ENCODE results near the gene KIF26B. TPM values are rescaled to one million over a fixed set of nuclear protein-coding genes. Genes with fewer than 3 reads are reported as not detected.

Gene KIF26B
- total RNA-seq, 2 experiments from 2014 or later: not detected

GRCh38 chr1:245459621-245460020, 304.8 kb downstream of the KIF26B start:
- Mint-ChIP-seq H3K27me3 (peaks cover 2% of the 10 kb centered on the region), H3K4me3 (no peak overlapping the region), H3K4me1 (no peaks in the 10 kb centered on the region), H3K9me3 (no peaks in the 10 kb centered on the region), H3K36me3 (ENCODE audit: low read depth) (no peaks in the 10 kb centered on the region), H3K27ac (no peak overlapping the region)
- DNase-seq: no peak
- POLR2A ChIA-PET: interaction anchor here (0.6 kb wide), 1 partner anchor 514 kb away, joined by 9 read pairs; no protein-coding TSS in a partner anchor
- CTCF ChIA-PET: interaction anchor here (0.6 to 0.8 kb wide), 2 partner anchors 10 to 1038 kb away, joined by 4 read pairs; no protein-coding TSS in a partner anchor

GRCh38 chr1:245461681-245462080, 306.9 kb downstream of the KIF26B start:
- Mint-ChIP-seq H3K36me3 (ENCODE audit: low read depth) (no peaks in the 10 kb centered on the region), H3K27ac (no peak overlapping the region), H3K9me3 (no peaks in the 10 kb centered on the region), H3K27me3 (peaks cover 2% of the 10 kb centered on the region), H3K4me1 (no peaks in the 10 kb centered on the region), H3K4me3 (no peak overlapping the region)
- no peak for DNase-seq
- ChIA-PET POLR2A (no interaction called here), CTCF (no interaction called here)

DNA sequence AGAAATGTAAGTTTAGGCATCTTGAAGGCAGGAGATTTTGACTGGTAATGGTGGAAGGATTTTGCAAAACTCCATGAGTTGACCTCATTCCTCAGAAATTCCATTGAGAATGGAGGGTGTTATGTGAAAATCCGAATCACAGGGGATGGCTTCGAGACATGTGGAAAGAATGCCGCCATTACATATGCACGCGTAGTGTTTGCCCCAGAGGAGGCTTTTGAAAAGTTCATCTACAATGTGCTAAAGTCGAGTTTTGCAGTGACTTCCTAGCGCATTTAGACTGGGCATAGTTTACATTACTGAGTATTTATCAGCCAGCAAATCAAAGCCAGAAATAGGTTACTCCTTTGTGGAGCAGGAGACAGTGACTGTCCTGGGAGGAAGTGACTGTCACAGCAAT, 307.4 kb downstream of the KIF26B start:
- no peaks in the 10 kb centered on the region for H3K4me1 Mint-ChIP-seq
- ChIA-PET POLR2A (no interaction called here), CTCF (no interaction called here)
- H3K27ac Mint-ChIP-seq: no peak overlapping the region
- no peak for DNase-seq
- no peaks in the 10 kb centered on the region for H3K9me3 Mint-ChIP-seq
- H3K27me3 Mint-ChIP-seq: peaks cover under 1% of the 10 kb centered on the region
- no peak overlapping the region for H3K4me3 Mint-ChIP-seq
- no peaks in the 10 kb centered on the region for H3K36me3 Mint-ChIP-seq (ENCODE audit: low read depth)

GRCh38 chr1:245463392-245464165, 308.8 kb downstream of the KIF26B start:
- H3K9me3 Mint-ChIP-seq: no peaks in the 10 kb centered on the region
- no peak for DNase-seq
- H3K36me3 Mint-ChIP-seq (ENCODE audit: low read depth): no peaks in the 10 kb centered on the region
- ChIA-PET POLR2A (no interaction called here), CTCF (no interaction called here)
- no peak overlapping the region for H3K4me3 Mint-ChIP-seq
- H3K4me1 Mint-ChIP-seq: no peaks in the 10 kb centered on the region
- H3K27ac Mint-ChIP-seq: no peak overlapping the region
- no peaks in the 10 kb centered on the region for H3K27me3 Mint-ChIP-seq

GRCh38 chr1:245464290-245464689, 309.5 kb downstream of the KIF26B start:
- ChIA-PET POLR2A (no interaction called here), CTCF (no interaction called here)
- no peak for DNase-seq

GRCh38 chr1:245465666-245466065, 310.9 kb downstream of the KIF26B start:
- Mint-ChIP-seq H3K27ac (no peak overlapping the region), H3K9me3 (no peaks in the 10 kb centered on the region), H3K36me3 (ENCODE audit: low read depth) (no peaks in the 10 kb centered on the region), H3K27me3 (no peaks in the 10 kb centered on the region), H3K4me1 (no peaks in the 10 kb centered on the region), H3K4me3 (no peak overlapping the region)
- ChIA-PET POLR2A (no interaction called here), CTCF (no interaction called here)
- DNase-seq: no peak

More at GRCh38 chr1:245464290-245464689, 309.5 kb downstream of the KIF26B start:
- Mint-ChIP-seq H3K9me3 (no peaks in the 10 kb centered on the region), H3K36me3 (ENCODE audit: low read depth) (no peaks in the 10 kb centered on the region), H3K4me3 (no peak overlapping the region), H3K4me1 (no peaks in the 10 kb centered on the region), H3K27ac (no peak overlapping the region), H3K27me3 (no peaks in the 10 kb centered on the region)

GRCh38 chr1:245466261-245466660, 311.5 kb downstream of the KIF26B start:
- no peak for DNase-seq
- H3K36me3 Mint-ChIP-seq (ENCODE audit: low read depth): no peaks in the 10 kb centered on the region
- CTCF ChIA-PET: no interaction called here
- POLR2A ChIA-PET: no interaction called here
- H3K27me3 Mint-ChIP-seq: no peaks in the 10 kb centered on the region
- H3K4me3 Mint-ChIP-seq: no peak overlapping the region
- no peaks in the 10 kb centered on the region for H3K4me1 Mint-ChIP-seq
- no peaks in the 10 kb centered on the region for H3K9me3 Mint-ChIP-seq
- H3K27ac Mint-ChIP-seq: no peak overlapping the region

DNA sequence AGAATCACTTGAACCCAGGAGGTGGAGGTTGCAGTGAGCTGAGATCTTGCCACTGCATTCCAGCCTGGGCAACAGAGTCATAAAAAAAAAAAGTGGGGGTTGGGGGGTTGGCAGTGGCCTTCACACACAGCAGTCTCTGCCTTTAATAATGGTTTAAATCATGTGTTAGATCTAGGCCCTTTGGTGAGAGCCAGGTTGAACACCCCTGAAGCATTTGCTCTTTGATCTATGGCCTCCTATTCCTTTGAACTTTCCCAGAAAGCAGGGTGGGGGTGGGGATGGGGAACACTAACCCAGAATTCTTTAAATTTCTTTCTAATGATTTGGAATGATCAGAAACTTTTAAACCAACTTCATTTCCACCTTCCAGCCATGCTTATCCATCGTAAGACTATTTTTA, 313.0 kb downstream of the KIF26B start:
- H3K36me3 Mint-ChIP-seq (ENCODE audit: low read depth): no peaks in the 10 kb centered on the region
- no peak overlapping the region for H3K4me3 Mint-ChIP-seq
- no peaks in the 10 kb centered on the region for H3K4me1 Mint-ChIP-seq
- no peaks in the 10 kb centered on the region for H3K27me3 Mint-ChIP-seq
- DNase-seq: no peak
- no peaks in the 10 kb centered on the region for H3K9me3 Mint-ChIP-seq
- ChIA-PET POLR2A (no interaction called here), CTCF (no interaction called here)
- no peak overlapping the region for H3K27ac Mint-ChIP-seq

GRCh38 chr1:245469006-245469405, 314.2 kb downstream of the KIF26B start:
- H3K27me3 Mint-ChIP-seq: no peaks in the 10 kb centered on the region
- POLR2A ChIA-PET: no interaction called here
- H3K9me3 Mint-ChIP-seq: no peaks in the 10 kb centered on the region
- H3K4me3 Mint-ChIP-seq: no peak overlapping the region
- H3K4me1 Mint-ChIP-seq: no peaks in the 10 kb centered on the region
- CTCF ChIA-PET: no interaction called here
- no peak overlapping the region for H3K27ac Mint-ChIP-seq
- H3K36me3 Mint-ChIP-seq (ENCODE audit: low read depth): no peaks in the 10 kb centered on the region
- no peak for DNase-seq

- no peaks in the 10 kb centered on the region for H3K4me1 Mint-ChIP-seq
- H3K4me3 Mint-ChIP-seq: no peak overlapping the region
- H3K27me3 Mint-ChIP-seq: no peaks in the 10 kb centered on the region
- no peak overlapping the region for H3K27ac Mint-ChIP-seq
- ChIA-PET CTCF (no interaction called here), POLR2A (no interaction called here)
- DNase-seq: no peak
- H3K36me3 Mint-ChIP-seq (ENCODE audit: low read depth): no peaks in the 10 kb centered on the region
- no peaks in the 10 kb centered on the region for H3K9me3 Mint-ChIP-seq
Observed at GRCh38 chr1:245469734-245470133, 314.9 kb downstream of the KIF26B start.

DNA sequence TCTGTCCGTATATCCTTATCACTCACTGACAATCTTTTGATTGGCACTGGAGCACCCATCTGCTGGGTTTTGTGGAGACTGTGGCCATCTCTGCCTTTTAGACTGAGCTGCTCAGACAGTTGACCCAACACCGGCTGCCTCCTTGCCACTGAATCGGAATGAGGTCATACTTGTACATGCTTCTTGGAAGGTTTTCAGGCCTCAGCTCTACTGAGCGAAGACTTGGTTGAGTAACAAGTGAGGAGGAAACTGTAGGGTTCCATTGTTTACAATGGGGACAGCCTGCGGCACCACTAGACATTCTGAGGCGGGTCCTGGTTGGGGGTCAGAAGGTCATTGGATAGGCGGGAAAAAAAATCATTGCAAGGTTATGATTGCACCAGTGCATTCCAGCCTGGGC, 320.3 kb downstream of the KIF26B start:
- no peak overlapping the region for H3K4me3 Mint-ChIP-seq
- no peaks in the 10 kb centered on the region for H3K27me3 Mint-ChIP-seq
- H3K27ac Mint-ChIP-seq: no peak overlapping the region
- no peaks in the 10 kb centered on the region for H3K4me1 Mint-ChIP-seq
- no peak for DNase-seq
- ChIA-PET POLR2A (no interaction called here), CTCF (no interaction called here)
- no peaks in the 10 kb centered on the region for H3K36me3 Mint-ChIP-seq (ENCODE audit: low read depth)
- H3K9me3 Mint-ChIP-seq: no peaks in the 10 kb centered on the region

GRCh38 chr1:245475961-245476516, 321.3 kb downstream of the KIF26B start:
- no peak overlapping the region for H3K27ac Mint-ChIP-seq
- no peak overlapping the region for H3K4me3 Mint-ChIP-seq
- ChIA-PET CTCF (no interaction called here), POLR2A (no interaction called here)
- no peaks in the 10 kb centered on the region for H3K9me3 Mint-ChIP-seq
- H3K27me3 Mint-ChIP-seq: no peaks in the 10 kb centered on the region
- H3K4me1 Mint-ChIP-seq: no peaks in the 10 kb centered on the region
- no peak for DNase-seq
- H3K36me3 Mint-ChIP-seq (ENCODE audit: low read depth): no peaks in the 10 kb centered on the region

- no peak for DNase-seq
- POLR2A ChIA-PET: no interaction called here
- no peaks in the 10 kb centered on the region for H3K4me1 Mint-ChIP-seq
- no peaks in the 10 kb centered on the region for H3K36me3 Mint-ChIP-seq (ENCODE audit: low read depth)
- no peak overlapping the region for H3K4me3 Mint-ChIP-seq
- no peaks in the 10 kb centered on the region for H3K9me3 Mint-ChIP-seq
- no peak overlapping the region for H3K27ac Mint-ChIP-seq
- no peaks in the 10 kb centered on the region for H3K27me3 Mint-ChIP-seq
- CTCF ChIA-PET: no interaction called here
Observed at GRCh38 chr1:245477941-245478340, 323.2 kb downstream of the KIF26B start.

All from activated CD4-positive, alpha-beta T cell treated with anti-CD3 and anti-CD28 coated beads, Interleukin-2, amount 10 ng/mL, durations not matched to agents 7 days and 5 days (primary cell).